Measurements from ENCODE around the gene TDRD6. TPM values are rescaled to one million over a fixed set of nuclear protein-coding genes. Genes with fewer than 3 reads are reported as not detected.
"Not testable (repeated sequence)": the region's sequence is repeated elsewhere in the genome, so short reads cannot be mapped to it uniquely, and the experiment has no call there.

Gene TDRD6
- total RNA-seq (2014; rRNA removed; shearing (Covaris generic)), result not detected in 2 replicates
- polyA plus RNA-seq (2015; cell fraction: cytosol; rRNA removed), result not detected in 2 replicates
- 0.05 and 0.06 TPM in 2 replicates for polyA plus RNA-seq (2015; cell fraction: nucleus; rRNA removed)

GRCh38 chr6:46687619-46688097, at the start of gene TDRD6:
Gene TDRD6, plus strand, starts transcription at chr6:46687885. Its CDS starts 244 bp downstream, at chr6:46688129.
- DNase-seq (ENCODE audit: low read depth), result no peak

- no peak for DNase-seq (ENCODE audit: low read depth)
Measured at GRCh38 chr6:46637933-46638332, 49.8 kb upstream of the TDRD6 start.

GRCh38 chr6:46638650-46639049, 49.0 kb upstream of the TDRD6 start:
- no peak for DNase-seq (ENCODE audit: low read depth)

GRCh38 chr6:46642928-46643751, 44.5 kb upstream of the TDRD6 start:
- DNase-seq (ENCODE audit: low read depth), result no peak

- no peak for DNase-seq (ENCODE audit: low read depth)
Measured at GRCh38 chr6:46645265-46645664, 42.4 kb upstream of the TDRD6 start.

- DNase-seq (ENCODE audit: low read depth), result not testable (repeated sequence)
Measured at GRCh38 chr6:46648108-46648507, 39.6 kb upstream of the TDRD6 start.

GRCh38 chr6:46648869-46649492, 38.7 kb upstream of the TDRD6 start:
- no peak for DNase-seq (ENCODE audit: low read depth)

GRCh38 chr6:46651006-46651405, 36.7 kb upstream of the TDRD6 start:
- no peak for DNase-seq (ENCODE audit: low read depth)

GRCh38 chr6:46651816-46652215, 35.9 kb upstream of the TDRD6 start:
- no peak for DNase-seq (ENCODE audit: low read depth)

GRCh38 chr6:46652232-46652602, 35.5 kb upstream of the TDRD6 start:
- no peak for DNase-seq (ENCODE audit: low read depth)

GRCh38 chr6:46652603-46653438, 34.9 kb upstream of the TDRD6 start, which contains the start of the genes CYP39A1 and SLC25A27:
Gene CYP39A1, minus strand, starts transcription at chr6:46652818. Its CDS starts 236 bp downstream, at chr6:46652582.
Gene SLC25A27, plus strand, starts transcription at chr6:46652975. Its CDS starts 218 bp downstream, at chr6:46653193.
- DNase-seq (ENCODE audit: low read depth), result peak; percentile 88

GRCh38 chr6:46653439-46654195, 34.1 kb upstream of the TDRD6 start:
- no peak for DNase-seq (ENCODE audit: low read depth)

- DNase-seq (ENCODE audit: low read depth), result no peak
Measured at GRCh38 chr6:46655803-46656202, 31.9 kb upstream of the TDRD6 start.

- DNase-seq (ENCODE audit: low read depth), result no peak
Measured at GRCh38 chr6:46657642-46658041, 30.0 kb upstream of the TDRD6 start.

GRCh38 chr6:46661483-46661882, 26.2 kb upstream of the TDRD6 start:
- no peak for DNase-seq (ENCODE audit: low read depth)

GRCh38 chr6:46667377-46667776, 20.3 kb upstream of the TDRD6 start:
- no peak for DNase-seq (ENCODE audit: low read depth)

GRCh38 chr6:46674410-46674809, 13.3 kb upstream of the TDRD6 start:
- DNase-seq (ENCODE audit: low read depth), result no peak

- no peak for DNase-seq (ENCODE audit: low read depth)
Measured at GRCh38 chr6:46676604-46677313, 10.9 kb upstream of the TDRD6 start.

GRCh38 chr6:46677314-46677654, 10.4 kb upstream of the TDRD6 start:
- no peak for DNase-seq (ENCODE audit: low read depth)

- DNase-seq (ENCODE audit: low read depth), result peak; percentile 54
Measured at GRCh38 chr6:46684771-46685170, 2.9 kb upstream of the TDRD6 start.

Measured in HT1080 (cell line).